HCT116 (cell line): ENCODE data around the gene HARS2. TPM values are rescaled to one million over a fixed set of nuclear protein-coding genes. Genes with fewer than 3 reads are reported as not detected.
A peak's percentile ranks its signal among the peaks of the same experiment; 100 is the strongest.

ENCODE experiments used
- ATAC-seq: fragments of 200-7000 bp; cut with Tn5 transposase; 2 replicates; pipeline ENCODE4 v1.9.1; 2020; ENCODE audit warnings: mild to moderate bottlenecking, moderate library complexity
- BruUV-seq: library from RNA; stranded (reverse); fragments of 400-500 nt; replicated peaks from 2 replicates; lab custom pipeline; 2021; lab: Mats Ljungman, UMichigan
- CTCF ChIA-PET: fragments of 300-600 bp; sonication (Branson Sonifier 250); formaldehyde crosslinking; loops from one replicate; lab custom pipeline; 2021; ENCODE audit warnings: antibody characterized with exemption; lab: Charles Lee
- POLR2A ChIA-PET: fragments of 300-600, 350-600 bp; sonication (Branson Sonifier 250); formaldehyde crosslinking; loops from one replicate; lab custom pipeline; 2021; ENCODE audit warnings: antibody characterized with exemption; lab: Charles Lee
- RAD21 ChIA-PET, 2 experiments: fragments of 300-600 bp; sonication (Branson Sonifier 250); formaldehyde crosslinking; loops; one replicate each; lab custom pipeline; 2023; ENCODE audit warnings: low total read pairs in 2 of 2; ENCODE audit not compliant: uncharacterized antibody in 2 of 2, unreplicated experiment in 2 of 2, low non-redundant PET in 1 of 2; lab: Charles Lee
- DNase-seq: peaks from one replicate; pipeline ENCODE4 v3.0.0-alpha.2; 2010; ENCODE audit warnings: low read depth, low spot score
- H2AFZ ChIP-seq: fragments of 200-600 bp; shearing (Covaris generic), sonication (generic); 2 replicates; pipeline ENCODE4 v1.6.1; 2017; ENCODE audit warnings: low read depth, mixed run types, mixed read lengths, antibody characterized with exemption, low read length; ENCODE audit not compliant: poor library complexity, severe bottlenecking
- H3K27ac ChIP-seq: 2 replicates; pipeline ENCODE4 v1.5.1; 2012; ENCODE audit warnings: low read depth, low read length
- H3K27me3 ChIP-seq: fragments of 200-600 bp; sonication (generic); 2 replicates; pipeline ENCODE4 v1.6.1; 2016; ENCODE audit warnings: mixed run types, low read length, mixed read lengths; ENCODE audit not compliant: insufficient read depth
- H3K36me3 ChIP-seq, 2 experiments: fragments of 200-500 bp in 1 of 2; fragments of 200-600 bp in 1 of 2; sonication (Bioruptor generic) in 1 of 2; sonication (generic) in 1 of 2; 2 replicates each; pipeline versions ENCODE4 v1.5.1 to v1.6.1; 2014 to 2016; ENCODE audit warnings: low read length in 2 of 2, inconsistent platforms in 1 of 2, mixed read lengths in 1 of 2, mixed run types in 1 of 2; ENCODE audit not compliant: insufficient read depth in 2 of 2, control insufficient read depth in 1 of 2
- H3K4me1 ChIP-seq, 2 experiments: fragments of 200-600 bp in 1 of 2; sonication (generic) in 1 of 2; 2 replicates each; pipeline versions ENCODE4 v1.5.1 to v1.6.1; 2012 to 2017; ENCODE audit warnings: low read length in 2 of 2, inconsistent platforms in 1 of 2, mild to moderate bottlenecking in 1 of 2, mixed read lengths in 1 of 2, mixed run types in 1 of 2, moderate library complexity in 1 of 2; ENCODE audit not compliant: insufficient read depth in 2 of 2, control insufficient read depth in 1 of 2
- H3K4me2 ChIP-seq: fragments of 200-600 bp; sonication (generic); 2 replicates; pipeline ENCODE4 v1.6.1; 2017; ENCODE audit warnings: mixed run types, low read length, mixed read lengths
- H3K4me3 ChIP-seq, 2 experiments: fragments of 200-600 bp in 1 of 2; sonication (generic) in 1 of 2; replicated peaks in 1 of 2; 2 replicates each; pipeline ENCODE4 v1.5.1; 2011 to 2016; ENCODE audit warnings: low read length in 2 of 2, control low read depth in 1 of 2, low read depth in 1 of 2, mild to moderate bottlenecking in 1 of 2, mixed read lengths in 1 of 2, mixed run types in 1 of 2
- H3K79me2 ChIP-seq: fragments of 200-600 bp; sonication (generic); 2 replicates; pipeline ENCODE4 v1.6.1; 2017; ENCODE audit warnings: mild to moderate bottlenecking, mixed run types, low read length, moderate library complexity, mixed read lengths; ENCODE audit not compliant: insufficient read depth
- H3K9ac ChIP-seq: fragments of 200-600 bp; sonication (generic); 2 replicates; pipeline ENCODE4 v1.6.1; 2016; ENCODE audit warnings: low read length, mixed read lengths
- H3K9me2 ChIP-seq: fragments of 200-600 bp; sonication (generic), shearing (Covaris generic); 2 replicates; pipeline ENCODE4 v1.6.1; 2017; ENCODE audit warnings: mixed run types, mild to moderate bottlenecking, moderate library complexity; ENCODE audit not compliant: insufficient read depth
- H3K9me3 ChIP-seq, 2 experiments: fragments of 200-500 bp in 1 of 2; fragments of 200-600 bp in 1 of 2; sonication (Bioruptor generic) in 1 of 2; sonication (generic) in 1 of 2; 2 replicates each; pipeline ENCODE4 v1.6.1; 2014 to 2017; ENCODE audit warnings: low read length in 2 of 2, mixed read lengths in 2 of 2, inconsistent platforms in 1 of 2, low read depth in 1 of 2, mild to moderate bottlenecking in 1 of 2, mixed run types in 1 of 2, moderate library complexity in 1 of 2; ENCODE audit not compliant: control insufficient read depth in 1 of 2, insufficient read depth in 1 of 2
- H4K20me1 ChIP-seq: fragments of 200-600 bp; sonication (generic), shearing (Covaris generic); 2 replicates; pipeline ENCODE4 v1.6.1; 2017; ENCODE audit warnings: mixed run types, mild to moderate bottlenecking, moderate library complexity; ENCODE audit not compliant: insufficient read depth
- CBX3 ChIP-seq: IDR thresholded peaks from 2 replicates; pipeline ENCODE4 v1.6.1; 2012; ENCODE audit warnings: low read depth
- ELF1 ChIP-seq: IDR thresholded peaks from 2 replicates; pipeline ENCODE4 v1.6.1; 2012; ENCODE audit warnings: low read depth, borderline replicate concordance
- EZH2phosphoT487 ChIP-seq: fragments of 200-600 bp; IDR thresholded peaks from 2 replicates; pipeline ENCODE4 v1.6.1; 2018; ENCODE audit warnings: antibody characterized with exemption, borderline replicate concordance
- FOSL1 ChIP-seq: IDR thresholded peaks from 2 replicates; pipeline ENCODE4 v1.6.1; 2012; ENCODE audit warnings: low read depth
- JUND ChIP-seq: IDR thresholded peaks from 2 replicates; pipeline ENCODE4 v1.6.1; 2012
- POLR2A ChIP-seq: IDR thresholded peaks from 2 replicates; pipeline ENCODE4 v1.7.0; 2011; ENCODE audit warnings: borderline replicate concordance; ENCODE audit not compliant: insufficient read depth, insufficient read length; ENCODE audit errors: extremely low read depth
- SIN3A ChIP-seq: IDR thresholded peaks from 2 replicates; pipeline ENCODE4 v1.6.1; 2012; ENCODE audit warnings: low read depth
- SRF ChIP-seq: IDR thresholded peaks from 2 replicates; pipeline ENCODE4 v1.6.1; 2012; ENCODE audit warnings: low read depth
- YY1 ChIP-seq: IDR thresholded peaks from 2 replicates; pipeline ENCODE4 v1.6.1; 2011; ENCODE audit warnings: low read length, low read depth, moderate library complexity, mild to moderate bottlenecking; ENCODE audit not compliant: insufficient replicate concordance; ENCODE audit errors: extremely low read depth
- intact Hi-C: fragments of 100-400 bp; cut with micrococcal nuclease; formaldehyde crosslinking; loops from 2 replicates; pipeline ENCODE4 v1.10.0; 2022
- total RNA-seq: library from RNA; stranded (reverse); gene quantifications from one replicate; pipeline ENCODE4 v1.2.1, GENCODE V29; 2021; ENCODE audit not compliant: unreplicated experiment
- TF ChIP-seq, protein P1 (sequence below), 3 experiments: fragments of 200-600 bp in 1 of 3; sonication (generic) in 1 of 3; IDR thresholded peaks in 2 of 3; conservative IDR thresholded peaks in 1 of 3; 2 replicates each; pipeline ENCODE4 v1.5.1; 2012 to 2017; ENCODE audit warnings: low read depth in 2 of 3, low read length in 2 of 3, antibody characterized with exemption in 1 of 3, borderline replicate concordance in 1 of 3, control low read depth in 1 of 3, mild to moderate bottlenecking in 1 of 3, mixed read lengths in 1 of 3, mixed run types in 1 of 3, moderate library complexity in 1 of 3; ENCODE audit not compliant: insufficient read depth in 1 of 3
- TF ChIP-seq, protein P2 (sequence below): IDR thresholded peaks from 2 replicates; pipeline ENCODE4 v1.6.1; 2012
- TF ChIP-seq, protein P3 (sequence below): IDR thresholded peaks from 2 replicates; pipeline ENCODE4 v1.6.1; 2011; ENCODE audit warnings: mild to moderate bottlenecking, low read length, moderate library complexity; ENCODE audit not compliant: insufficient replicate concordance; ENCODE audit errors: extremely low read depth
- TF ChIP-seq, protein P4 (sequence below): IDR thresholded peaks from 2 replicates; pipeline ENCODE4 v1.6.1; 2012

The HARS2 gene
- total RNA-seq, 1 experiment from 2014 or later: 38.8 TPM

DNA sequence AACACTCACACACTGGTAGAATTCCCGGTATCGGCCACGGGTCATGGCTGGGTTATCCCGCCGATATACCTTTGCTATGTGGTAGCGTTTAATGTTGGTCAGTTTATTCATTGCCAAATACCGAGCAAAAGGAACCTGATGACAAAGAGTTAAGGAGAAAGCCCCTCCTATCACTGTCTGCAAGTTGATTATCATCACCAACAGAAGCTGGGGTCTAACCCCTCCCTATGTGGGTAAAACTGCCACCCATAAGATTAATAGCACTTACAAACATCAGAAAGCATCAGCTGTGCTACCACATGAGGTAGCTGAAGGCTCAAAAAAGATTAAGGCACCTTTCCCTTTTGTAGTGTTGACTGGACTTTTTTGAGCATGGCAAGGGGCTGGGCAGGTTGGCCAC, 12.3 kb upstream of the HARS2 start:
- intact Hi-C loops: no loop called here

DNA sequence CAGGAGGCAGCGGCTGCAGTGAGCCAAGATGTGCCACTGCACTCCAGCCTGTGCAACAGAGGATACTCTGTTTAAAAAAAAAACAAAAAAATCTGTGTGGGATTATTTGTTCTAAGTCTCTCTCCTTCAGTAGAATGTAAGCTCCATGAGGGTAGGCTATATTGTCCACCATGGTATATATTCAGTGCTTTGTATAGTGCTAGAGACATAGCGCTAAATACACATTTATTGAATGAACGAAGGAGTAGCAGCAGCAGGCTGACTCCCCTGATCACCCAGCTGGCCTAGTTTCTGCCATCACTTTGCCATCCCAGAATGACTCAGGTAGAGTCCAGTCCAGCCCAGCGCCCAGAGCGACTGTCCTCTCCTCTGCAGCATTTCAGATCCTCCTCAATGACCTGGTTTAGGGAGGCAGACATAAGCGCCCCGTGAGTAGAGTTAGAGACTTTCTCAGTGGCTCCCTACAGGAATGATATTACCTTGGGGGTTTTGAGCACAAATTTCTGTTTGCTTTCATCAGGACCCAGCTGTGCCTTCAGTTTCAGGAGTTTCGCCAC, 801 bp upstream of the HARS2 start:
- no peak for ATAC-seq

More for the DNA sequence above, 12.3 kb upstream of the HARS2 start:
- H4K20me1 ChIP-seq: no peaks in the 10 kb centered on the region
- H2AFZ ChIP-seq: no peak overlapping the region
- CTCF ChIA-PET: no interaction called here
- H3K36me3 ChIP-seq: peaks cover 35 to 43% of the 10 kb centered on the region in 2 experiments; a peak in 3 of 4 replicates
- H3K4me3 ChIP-seq: no peak overlapping the region
- no peaks in the 10 kb centered on the region for H3K27me3 ChIP-seq
- H3K27ac ChIP-seq: no peak overlapping the region
- H3K9ac ChIP-seq: no peak overlapping the region
- TF ChIP-seq SRF (no peak), EZH2phosphoT487 (no peak), SIN3A (no peak), JUND (no peak)
- no peaks in the 10 kb centered on the region for H3K9me3 ChIP-seq
- DNase-seq: no peak
- BruUV-seq: no TSS peak
- H3K4me2 ChIP-seq: no peak overlapping the region
- ATAC-seq: no peak
- RAD21 ChIA-PET: no interaction called here
- H3K4me1 ChIP-seq: no peaks in the 10 kb centered on the region
- H3K79me2 ChIP-seq: no peaks in the 10 kb centered on the region
- POLR2A ChIA-PET: interaction anchor here (1.9 kb wide), 1 partner anchor 12 kb away, joined by 6 read pairs; the partner anchor contains the start of genes HARS1 and HARS2
- H3K9me2 ChIP-seq: no peaks in the 10 kb centered on the region

More for the DNA sequence above, 801 bp upstream of the HARS2 start:
- Histone ChIP-seq H3K9me2 (no peaks in the 10 kb centered on the region), H3K9ac (peak overlapping the region; percentile 81), H3K9me3 (no peaks in the 10 kb centered on the region), H3K36me3 (peaks cover 28 to 33% of the 10 kb centered on the region in 2 experiments), H4K20me1 (no peaks in the 10 kb centered on the region), H3K79me2 (peaks cover 79% of the 10 kb centered on the region), H3K4me3 (peak overlapping the region; percentile 78 to 94), H3K27me3 (no peaks in the 10 kb centered on the region), H3K27ac (peak overlapping the region; percentile 90), H3K4me1 (peaks cover 0 to 9% of the 10 kb centered on the region in 2 experiments; a peak in 2 of 4 replicates), H3K4me2 (peak overlapping the region; percentile 87), H2AFZ (no peak overlapping the region)
- TSS peak; percentile 71 for BruUV-seq
- POLR2A ChIA-PET: interaction anchor here (0.6 to 2.2 kb wide), 7 partner anchors 10 to 43 kb away, joined by 3 to 15 read pairs (median 6); partner anchors contain the start of genes IK, NDUFA2 and ZMAT2
- RAD21 ChIA-PET: no interaction called here
- TF ChIP-seq POLR2A (no peak), CBX3 (no peak), YY1 (no peak), ELF1 (no peak), SIN3A (no peak), FOSL1 (no peak)
- TF ChIP-seq, protein P1, sequence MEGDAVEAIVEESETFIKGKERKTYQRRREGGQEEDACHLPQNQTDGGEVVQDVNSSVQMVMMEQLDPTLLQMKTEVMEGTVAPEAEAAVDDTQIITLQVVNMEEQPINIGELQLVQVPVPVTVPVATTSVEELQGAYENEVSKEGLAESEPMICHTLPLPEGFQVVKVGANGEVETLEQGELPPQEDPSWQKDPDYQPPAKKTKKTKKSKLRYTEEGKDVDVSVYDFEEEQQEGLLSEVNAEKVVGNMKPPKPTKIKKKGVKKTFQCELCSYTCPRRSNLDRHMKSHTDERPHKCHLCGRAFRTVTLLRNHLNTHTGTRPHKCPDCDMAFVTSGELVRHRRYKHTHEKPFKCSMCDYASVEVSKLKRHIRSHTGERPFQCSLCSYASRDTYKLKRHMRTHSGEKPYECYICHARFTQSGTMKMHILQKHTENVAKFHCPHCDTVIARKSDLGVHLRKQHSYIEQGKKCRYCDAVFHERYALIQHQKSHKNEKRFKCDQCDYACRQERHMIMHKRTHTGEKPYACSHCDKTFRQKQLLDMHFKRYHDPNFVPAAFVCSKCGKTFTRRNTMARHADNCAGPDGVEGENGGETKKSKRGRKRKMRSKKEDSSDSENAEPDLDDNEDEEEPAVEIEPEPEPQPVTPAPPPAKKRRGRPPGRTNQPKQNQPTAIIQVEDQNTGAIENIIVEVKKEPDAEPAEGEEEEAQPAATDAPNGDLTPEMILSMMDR (IDR thresholded peaks at IDR 0.05 in 2 of 3, conservative IDR thresholded peaks at IDR 0.05 in 1 of 3; ENCODE audit: borderline replicate concordance in 1 of 3, insufficient read depth in 1 of 3, low read depth in 2 of 3, low read length in 2 of 3): no peak
- TF ChIP-seq, protein P2, sequence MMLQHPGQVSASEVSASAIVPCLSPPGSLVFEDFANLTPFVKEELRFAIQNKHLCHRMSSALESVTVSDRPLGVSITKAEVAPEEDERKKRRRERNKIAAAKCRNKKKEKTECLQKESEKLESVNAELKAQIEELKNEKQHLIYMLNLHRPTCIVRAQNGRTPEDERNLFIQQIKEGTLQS: no peak
- TF ChIP-seq, protein P3, sequence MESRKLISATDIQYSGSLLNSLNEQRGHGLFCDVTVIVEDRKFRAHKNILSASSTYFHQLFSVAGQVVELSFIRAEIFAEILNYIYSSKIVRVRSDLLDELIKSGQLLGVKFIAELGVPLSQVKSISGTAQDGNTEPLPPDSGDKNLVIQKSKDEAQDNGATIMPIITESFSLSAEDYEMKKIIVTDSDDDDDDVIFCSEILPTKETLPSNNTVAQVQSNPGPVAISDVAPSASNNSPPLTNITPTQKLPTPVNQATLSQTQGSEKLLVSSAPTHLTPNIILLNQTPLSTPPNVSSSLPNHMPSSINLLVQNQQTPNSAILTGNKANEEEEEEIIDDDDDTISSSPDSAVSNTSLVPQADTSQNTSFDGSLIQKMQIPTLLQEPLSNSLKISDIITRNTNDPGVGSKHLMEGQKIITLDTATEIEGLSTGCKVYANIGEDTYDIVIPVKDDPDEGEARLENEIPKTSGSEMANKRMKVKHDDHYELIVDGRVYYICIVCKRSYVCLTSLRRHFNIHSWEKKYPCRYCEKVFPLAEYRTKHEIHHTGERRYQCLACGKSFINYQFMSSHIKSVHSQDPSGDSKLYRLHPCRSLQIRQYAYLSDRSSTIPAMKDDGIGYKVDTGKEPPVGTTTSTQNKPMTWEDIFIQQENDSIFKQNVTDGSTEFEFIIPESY: no peak
- TF ChIP-seq, protein P4, sequence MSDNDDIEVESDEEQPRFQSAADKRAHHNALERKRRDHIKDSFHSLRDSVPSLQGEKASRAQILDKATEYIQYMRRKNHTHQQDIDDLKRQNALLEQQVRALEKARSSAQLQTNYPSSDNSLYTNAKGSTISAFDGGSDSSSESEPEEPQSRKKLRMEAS: no peak
- DNase-seq: peak; percentile 7
- CTCF ChIA-PET: no interaction called here
- intact Hi-C loops: loop anchor here (2.0 kb wide), 1 partner anchor 26 kb away; the partner anchor contains the start of gene WDR55
